ENCODE data around the gene PTPN3. TPM values are rescaled to one million over a fixed set of nuclear protein-coding genes. Genes with fewer than 3 reads are reported as not detected.
A peak's percentile ranks its signal among the peaks of the same experiment; 100 is the strongest.

Gene PTPN3
- polyA plus RNA-seq, 1 donor (not counting 4 experiments of a cell fraction or from before 2014, with no cell fraction given): 19.9 TPM

DNA sequence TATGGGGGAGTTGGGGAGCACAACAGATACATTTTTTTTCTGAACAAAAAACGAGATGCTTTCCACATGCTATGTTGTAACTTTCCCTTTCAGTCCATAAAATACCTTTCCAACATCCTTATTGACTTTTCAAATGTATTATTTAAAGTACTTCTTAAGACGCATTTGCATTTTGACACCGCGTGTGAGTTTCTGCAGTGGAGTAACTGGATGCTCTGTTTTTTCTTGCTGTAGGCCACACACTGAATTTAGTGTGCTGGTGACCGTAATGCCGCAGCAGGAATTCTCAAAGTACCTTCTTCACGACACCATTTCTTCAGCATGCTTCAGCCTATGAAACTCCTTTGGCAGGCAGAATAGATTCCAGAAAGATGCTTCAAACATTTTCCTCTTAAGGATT, 163.0 kb downstream of the PTPN3 start:
- Histone ChIP-seq H3K9me1 (ENCODE audit: control insufficient read depth, extremely low read depth, insufficient read depth, low read length) (no peaks in the 10 kb centered on the region), H3K4me2 (ENCODE audit: control insufficient read depth, extremely low read depth, insufficient read depth, low read depth, low read length) (no peak overlapping the region), H3K36me3 (ENCODE audit: control insufficient read depth in 2 of 2, extremely low read depth in 1 of 2, insufficient read depth in 2 of 2, low read length in 2 of 2) (no peaks in the 10 kb centered on the region), H3K27me3 (ENCODE audit: control insufficient read depth, extremely low read depth, insufficient read depth, low read length) (no peaks in the 10 kb centered on the region), H3K9me3 (ENCODE audit: control insufficient read depth, low read depth, low read length) (no peaks in the 10 kb centered on the region), H4K20me1 (ENCODE audit: control insufficient read depth, extremely low read depth, insufficient read depth, low read length) (no peaks in the 10 kb centered on the region), H3K4me1 (ENCODE audit: control insufficient read depth, extremely low read depth, insufficient read depth, low read length) (peaks cover 14% of the 10 kb centered on the region), H3K4me3 (ENCODE audit: control insufficient read depth in 2 of 3, extremely low read depth in 1 of 3, insufficient read depth in 2 of 3, low read depth in 1 of 3, low read length in 3 of 3) (no peak overlapping the region), H2AFZ (ENCODE audit: control insufficient read depth, low read length) (no peak overlapping the region), H3K27ac (ENCODE audit: control insufficient read depth, insufficient read depth, low read length) (no peak overlapping the region), H3K9ac (ENCODE audit: control insufficient read depth, extremely low read depth, insufficient read depth, low read length) (no peak overlapping the region), H3K79me2 (ENCODE audit: control insufficient read depth, insufficient read depth, low read length) (no peaks in the 10 kb centered on the region)
- DNase-seq (ENCODE audit: low read depth, low spot score) (no peak), FAIRE-seq (no peak)
- no peak for TF ChIP-seq EZH2 (IDR thresholded peaks at IDR 0.05; ENCODE audit: low read length)
- TF ChIP-seq, protein P1, sequence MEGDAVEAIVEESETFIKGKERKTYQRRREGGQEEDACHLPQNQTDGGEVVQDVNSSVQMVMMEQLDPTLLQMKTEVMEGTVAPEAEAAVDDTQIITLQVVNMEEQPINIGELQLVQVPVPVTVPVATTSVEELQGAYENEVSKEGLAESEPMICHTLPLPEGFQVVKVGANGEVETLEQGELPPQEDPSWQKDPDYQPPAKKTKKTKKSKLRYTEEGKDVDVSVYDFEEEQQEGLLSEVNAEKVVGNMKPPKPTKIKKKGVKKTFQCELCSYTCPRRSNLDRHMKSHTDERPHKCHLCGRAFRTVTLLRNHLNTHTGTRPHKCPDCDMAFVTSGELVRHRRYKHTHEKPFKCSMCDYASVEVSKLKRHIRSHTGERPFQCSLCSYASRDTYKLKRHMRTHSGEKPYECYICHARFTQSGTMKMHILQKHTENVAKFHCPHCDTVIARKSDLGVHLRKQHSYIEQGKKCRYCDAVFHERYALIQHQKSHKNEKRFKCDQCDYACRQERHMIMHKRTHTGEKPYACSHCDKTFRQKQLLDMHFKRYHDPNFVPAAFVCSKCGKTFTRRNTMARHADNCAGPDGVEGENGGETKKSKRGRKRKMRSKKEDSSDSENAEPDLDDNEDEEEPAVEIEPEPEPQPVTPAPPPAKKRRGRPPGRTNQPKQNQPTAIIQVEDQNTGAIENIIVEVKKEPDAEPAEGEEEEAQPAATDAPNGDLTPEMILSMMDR (optimal IDR thresholded peaks at IDR 0.05 in 1 of 3, IDR thresholded peaks at IDR 0.05 in 1 of 3, conservative IDR thresholded peaks at IDR 0.05 in 1 of 3; ENCODE audit: extremely low read depth in 1 of 3, insufficient read depth in 2 of 3, low read length in 3 of 3): no peak
- dilution Hi-C loops (cut with MboI; ENCODE audit: extremely low pct_ligation_motif_present, low sequenced_read_pairs): no loop called here

DNA sequence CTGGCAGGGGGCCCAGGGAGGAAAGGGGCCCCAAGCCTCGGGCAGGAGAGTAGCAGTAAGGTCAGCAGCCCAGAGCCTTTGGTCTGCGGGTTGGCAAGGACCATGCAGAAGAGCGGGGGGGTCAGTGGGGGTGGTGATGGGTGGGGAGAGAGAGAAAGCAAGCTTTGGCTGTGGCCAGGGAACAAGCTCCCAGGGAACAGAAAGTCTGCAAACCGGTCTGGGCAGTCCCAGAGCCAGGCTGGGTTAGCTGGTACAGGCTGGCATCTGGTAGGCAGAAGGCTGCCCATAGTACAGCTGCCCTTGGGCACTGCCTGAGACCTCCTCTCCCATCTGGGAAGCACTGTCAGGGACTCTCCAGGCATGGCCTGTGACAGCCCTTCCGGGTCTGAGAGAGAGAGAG, 166.8 kb downstream of the PTPN3 start:
- Histone ChIP-seq H3K27ac (ENCODE audit: control insufficient read depth, insufficient read depth, low read length) (peak overlapping the region; percentile 43), H3K4me2 (ENCODE audit: control insufficient read depth, extremely low read depth, insufficient read depth, low read depth, low read length) (peak overlapping the region; percentile 54), H4K20me1 (ENCODE audit: control insufficient read depth, extremely low read depth, insufficient read depth, low read length) (no peaks in the 10 kb centered on the region), H2AFZ (ENCODE audit: control insufficient read depth, low read length) (peak overlapping the region; percentile 70), H3K36me3 (ENCODE audit: control insufficient read depth in 2 of 2, extremely low read depth in 1 of 2, insufficient read depth in 2 of 2, low read length in 2 of 2) (no peaks in the 10 kb centered on the region), H3K9ac (ENCODE audit: control insufficient read depth, extremely low read depth, insufficient read depth, low read length) (peak overlapping the region; percentile 37), H3K4me1 (ENCODE audit: control insufficient read depth, extremely low read depth, insufficient read depth, low read length) (peaks cover 34% of the 10 kb centered on the region), H3K79me2 (ENCODE audit: control insufficient read depth, insufficient read depth, low read length) (no peaks in the 10 kb centered on the region), H3K27me3 (ENCODE audit: control insufficient read depth, extremely low read depth, insufficient read depth, low read length) (no peaks in the 10 kb centered on the region), H3K9me3 (ENCODE audit: control insufficient read depth, low read depth, low read length) (no peaks in the 10 kb centered on the region), H3K9me1 (ENCODE audit: control insufficient read depth, extremely low read depth, insufficient read depth, low read length) (no peaks in the 10 kb centered on the region), H3K4me3 (ENCODE audit: control insufficient read depth in 2 of 3, extremely low read depth in 1 of 3, insufficient read depth in 2 of 3, low read depth in 1 of 3, low read length in 3 of 3) (no peak overlapping the region)
- dilution Hi-C loops (cut with MboI; ENCODE audit: extremely low pct_ligation_motif_present, low sequenced_read_pairs): no loop called here
- peak; percentile 87 for FAIRE-seq
- TF ChIP-seq EZH2 (IDR thresholded peaks at IDR 0.05; ENCODE audit: low read length): no peak
- TF ChIP-seq, protein P1 (optimal IDR thresholded peaks at IDR 0.05 in 1 of 3, IDR thresholded peaks at IDR 0.05 in 1 of 3, conservative IDR thresholded peaks at IDR 0.05 in 1 of 3; ENCODE audit: extremely low read depth in 1 of 3, insufficient read depth in 2 of 3, low read length in 3 of 3): no peak
- no peak for DNase-seq (ENCODE audit: low read depth, low spot score)
